Glutamatergic neuron (in vitro differentiated cells): ENCODE results near the gene PRDX2. TPM values are rescaled to one million over a fixed set of nuclear protein-coding genes. Genes with fewer than 3 reads are reported as not detected.

Source experiments
- DNase-seq: peaks from one replicate; pipeline ENCODE4 v3.0.0; 2022
- H3K27ac Mint-ChIP-seq: one replicate; pipeline ENCODE4 v1.8.0; 2020; ENCODE audit warnings: mild to moderate bottlenecking, mixed read lengths, inconsistent platforms; ENCODE audit not compliant: unreplicated experiment
- H3K27me3 Mint-ChIP-seq: one replicate; pipeline ENCODE4 v1.8.0; 2020; ENCODE audit warnings: mild to moderate bottlenecking, moderate library complexity, mixed read lengths, inconsistent platforms; ENCODE audit not compliant: unreplicated experiment
- H3K36me3 Mint-ChIP-seq: one replicate; pipeline ENCODE4 v1.8.0; 2020; ENCODE audit warnings: mild to moderate bottlenecking, mixed read lengths, inconsistent platforms; ENCODE audit not compliant: unreplicated experiment
- H3K4me1 Mint-ChIP-seq: one replicate; pipeline ENCODE4 v1.8.0; 2020; ENCODE audit warnings: mild to moderate bottlenecking, low read depth, mixed read lengths, inconsistent platforms; ENCODE audit not compliant: unreplicated experiment
- H3K4me3 Mint-ChIP-seq: one replicate; pipeline ENCODE4 v1.8.0; 2020; ENCODE audit warnings: mild to moderate bottlenecking, mixed read lengths, inconsistent platforms; ENCODE audit not compliant: unreplicated experiment
- H3K9me3 Mint-ChIP-seq: one replicate; pipeline ENCODE4 v1.8.0; 2020; ENCODE audit warnings: mild to moderate bottlenecking, moderate library complexity, mixed read lengths, inconsistent platforms; ENCODE audit not compliant: unreplicated experiment
- CTCF ChIP-seq: fragments of 200-600 bp; sonication (generic); IDR thresholded peaks from one replicate; pipeline ENCODE4 v1.5.0; 2021; ENCODE audit not compliant: partially characterized antibody, unreplicated experiment
- total RNA-seq: library from RNA; stranded (reverse); fragmentation: NEBNext Ultra II Directional; extraction: Animal tissue kit (Norgen Biotek cat#: 25700); gene quantifications from one replicate; pipeline ENCODE4 v1.2.1, GENCODE V29; 2021; ENCODE audit not compliant: unreplicated experiment

The PRDX2 gene
- total RNA-seq, 1 donor from 2014 or later: 671 TPM

GRCh38 chr19:12792051-12792852 lies 9.3 kb downstream of the PRDX2 start:
- TF ChIP-seq CTCF: no peak
- H3K4me1 Mint-ChIP-seq: peaks cover 28% of the 10 kb centered on the region
- H3K27ac Mint-ChIP-seq: peak overlapping the region; percentile 95

GRCh38 chr19:12791345-12792050 lies 10.1 kb downstream of the PRDX2 start, which contains the start of gene JUNB:
TSS of gene JUNB (plus strand) at chr19:12791486. CDS start at chr19:12791772, 286 bp downstream.
- peak; percentile 93 for DNase-seq
- Mint-ChIP-seq H3K9me3 (peaks cover 16% of the 10 kb centered on the region), H3K27ac (peak within 1 kb of the TSS; percentile 79), H3K4me3 (peak within 1 kb of the TSS; percentile 88), H3K36me3 (no peaks in the 10 kb centered on the region), H3K27me3 (peaks cover 11% of the 10 kb centered on the region), H3K4me1 (peaks cover 28% of the 10 kb centered on the region)
- no peak for TF ChIP-seq CTCF

More at GRCh38 chr19:12792051-12792852, 9.3 kb downstream of the PRDX2 start:
- peak; percentile 88 for DNase-seq
- Mint-ChIP-seq H3K9me3 (peaks cover 16% of the 10 kb centered on the region), H3K27me3 (peaks cover 11% of the 10 kb centered on the region), H3K4me3 (peak overlapping the region; percentile 91), H3K36me3 (no peaks in the 10 kb centered on the region)

GRCh38 chr19:12790628-12791344 lies 10.8 kb downstream of the PRDX2 start:
- Mint-ChIP-seq H3K27me3 (peaks cover 11% of the 10 kb centered on the region), H3K9me3 (peaks cover 16% of the 10 kb centered on the region), H3K36me3 (no peaks in the 10 kb centered on the region), H3K27ac (peak overlapping the region; percentile 48), H3K4me1 (peaks cover 21% of the 10 kb centered on the region), H3K4me3 (peak overlapping the region; percentile 76)
- no peak for DNase-seq
- no peak for TF ChIP-seq CTCF

- Mint-ChIP-seq H3K27me3 (peaks cover 9% of the 10 kb centered on the region), H3K4me1 (peaks cover 18% of the 10 kb centered on the region), H3K36me3 (no peaks in the 10 kb centered on the region), H3K9me3 (peaks cover 16% of the 10 kb centered on the region), H3K27ac (peak overlapping the region; percentile 48), H3K4me3 (peak overlapping the region; percentile 76)
- TF ChIP-seq CTCF: no peak
- DNase-seq: peak; percentile 96
Observed at GRCh38 chr19:12789904-12790619, 11.5 kb downstream of the PRDX2 start.
